HG03039 (cell line): ENCODE results near the gene STAM2.
"Not testable (repeated sequence)": the region's sequence is repeated elsewhere in the genome, so short reads cannot be mapped to it uniquely, and the experiment has no call there.

ENCODE experiments used
- ATAC-seq: cut with Tn5 transposase; IDR thresholded peaks from one replicate; pipeline ENCODE4 v1.9.1; 2021; ENCODE audit warnings: mild to moderate bottlenecking, moderate library complexity; ENCODE audit not compliant: unreplicated experiment

The STAM2 gene

DNA sequence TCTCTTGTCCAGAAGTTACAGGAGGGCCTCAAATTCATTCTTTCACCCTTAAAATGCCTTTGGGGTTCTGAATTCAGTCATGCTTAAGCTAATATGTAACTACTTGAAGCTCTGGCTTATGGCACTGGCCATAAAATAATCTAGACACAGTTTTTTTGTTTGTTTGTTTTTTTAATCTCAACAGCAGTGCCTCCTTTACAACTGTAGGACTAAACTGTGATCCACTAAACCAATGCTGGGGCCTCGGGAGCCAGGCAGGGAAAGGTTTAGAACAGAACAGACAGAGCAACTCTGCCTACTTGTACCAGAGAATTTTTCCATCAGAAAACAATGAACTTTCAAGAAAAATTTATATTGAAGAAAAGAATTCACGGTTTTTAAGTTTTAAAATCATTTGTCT lies 1.7 kb downstream of the STAM2 start:
- ATAC-seq: no peak

DNA sequence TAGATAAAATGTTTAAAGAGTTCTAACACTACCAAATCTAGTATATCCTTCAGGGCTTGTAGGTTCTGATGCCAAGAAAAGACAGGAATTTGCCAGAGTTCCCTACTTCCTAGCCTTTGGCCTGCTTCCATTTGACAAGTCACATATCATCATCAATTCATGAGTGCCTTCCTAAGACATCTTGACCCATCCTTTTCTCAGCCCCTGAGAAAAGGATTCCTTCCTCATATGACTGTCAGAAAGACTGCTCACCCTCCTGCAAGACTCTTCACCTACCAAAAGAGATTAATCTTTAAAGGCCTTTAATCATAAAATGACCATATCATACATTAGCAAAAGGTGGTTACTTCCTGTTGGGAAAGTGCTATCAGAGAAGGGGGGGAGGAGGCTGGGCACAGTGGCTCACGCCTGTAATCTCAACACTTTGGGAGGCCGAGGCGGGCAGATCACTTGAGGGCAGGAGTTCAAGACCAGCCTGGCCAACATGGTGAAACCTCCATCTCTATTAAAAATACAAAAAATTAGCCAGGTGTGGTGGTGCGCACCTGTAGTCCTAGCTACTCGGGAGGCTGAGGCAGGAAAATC lies 3.3 kb downstream of the STAM2 start:
- ATAC-seq: not testable (repeated sequence)

DNA sequence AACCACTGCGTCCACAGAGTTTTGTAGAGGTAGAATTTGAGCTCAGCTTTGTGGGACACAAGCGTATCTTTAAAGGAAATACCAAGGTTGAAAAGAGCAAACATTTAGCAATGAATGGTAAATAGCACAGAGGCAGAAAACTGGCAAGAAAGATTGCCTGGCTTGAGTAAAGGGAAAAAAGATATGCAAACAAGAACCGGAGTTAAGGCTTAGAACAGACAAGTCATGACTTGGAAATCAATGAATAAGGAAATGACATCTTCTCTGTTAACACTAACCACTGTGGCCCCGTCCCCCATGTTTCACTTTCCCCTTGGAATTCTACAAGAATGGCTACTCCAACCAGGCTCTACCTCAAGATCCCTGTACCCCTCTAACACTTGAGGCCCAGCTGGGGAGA lies 3.8 kb downstream of the STAM2 start:
- no peak for ATAC-seq

DNA sequence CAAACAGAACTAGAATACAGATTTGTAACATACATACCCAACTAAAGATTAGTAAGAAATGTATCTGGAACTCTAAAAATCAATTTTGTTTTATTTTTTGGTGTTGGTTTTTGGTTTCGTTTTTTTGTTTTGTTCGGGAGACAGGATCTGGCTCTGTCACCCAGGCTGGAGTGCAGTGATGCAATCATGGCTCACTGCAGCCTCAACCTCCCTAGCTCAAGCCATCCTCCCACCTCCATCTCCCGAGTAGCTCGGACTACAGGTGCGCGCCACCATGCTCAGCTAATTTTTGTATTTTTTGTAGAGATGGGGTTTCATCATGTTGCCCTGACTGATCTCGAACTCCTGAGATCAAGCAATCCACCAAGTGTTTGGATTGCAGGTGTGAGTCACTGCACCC lies 6.4 kb downstream of the STAM2 start:
- ATAC-seq: not testable (repeated sequence)

DNA sequence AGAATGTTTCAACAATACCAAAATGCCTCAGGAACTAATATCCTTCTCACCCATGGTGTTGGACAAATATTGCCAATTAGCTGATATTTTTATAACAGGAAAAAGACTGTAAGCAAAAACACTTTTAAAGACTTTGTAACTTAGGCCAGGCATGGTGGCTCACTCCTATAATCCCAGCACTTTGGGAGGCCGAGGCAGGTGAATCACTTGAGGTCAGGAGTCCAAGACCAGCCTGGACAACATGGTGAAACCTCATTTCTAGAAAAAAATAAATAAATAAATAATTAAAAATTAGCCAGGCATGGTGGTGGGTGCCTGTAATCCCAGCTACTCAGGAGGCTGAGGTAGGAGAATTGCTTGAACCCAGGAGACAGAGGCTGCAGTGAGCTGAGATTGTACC lies 8.1 kb downstream of the STAM2 start:
- not testable (repeated sequence) for ATAC-seq

DNA sequence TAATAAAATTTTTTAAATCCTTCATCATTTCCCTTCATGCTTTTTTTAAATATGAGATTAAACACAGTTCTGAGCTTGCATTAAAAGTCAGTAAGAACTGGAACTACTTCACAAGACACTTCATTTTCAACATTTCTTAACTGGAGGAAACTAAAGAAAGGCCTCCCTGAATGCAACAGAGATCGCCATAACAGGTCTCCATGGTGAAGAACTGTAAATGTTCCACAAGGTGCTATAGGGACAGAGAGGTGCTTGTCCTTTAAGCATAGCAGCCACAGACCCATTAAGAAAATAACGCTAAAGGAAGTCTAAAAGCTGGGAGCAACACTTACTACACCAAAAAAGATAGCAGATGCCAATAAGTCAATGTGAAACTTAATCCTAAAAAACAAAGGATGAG lies 8.5 kb downstream of the STAM2 start:
- no peak for ATAC-seq

DNA sequence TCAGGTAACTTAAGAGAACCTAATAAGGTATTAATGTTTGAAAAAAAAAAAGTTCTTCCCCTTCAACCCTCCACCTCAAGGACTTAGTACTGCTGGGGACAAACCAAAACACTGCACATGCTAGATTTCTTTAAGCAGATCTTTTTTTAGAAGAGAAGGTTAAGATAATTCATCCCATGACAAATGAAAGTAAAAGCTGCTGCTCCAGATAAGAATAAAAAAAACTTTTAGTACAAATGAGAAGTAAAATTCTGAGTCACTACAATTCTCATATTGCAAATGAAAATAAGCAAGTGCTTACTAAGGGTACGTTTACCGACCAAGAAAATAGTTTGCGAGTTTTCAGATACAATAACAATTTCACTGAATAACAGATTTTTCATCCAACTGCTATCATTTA lies 8.9 kb downstream of the STAM2 start:
- ATAC-seq: peak; percentile 78

DNA sequence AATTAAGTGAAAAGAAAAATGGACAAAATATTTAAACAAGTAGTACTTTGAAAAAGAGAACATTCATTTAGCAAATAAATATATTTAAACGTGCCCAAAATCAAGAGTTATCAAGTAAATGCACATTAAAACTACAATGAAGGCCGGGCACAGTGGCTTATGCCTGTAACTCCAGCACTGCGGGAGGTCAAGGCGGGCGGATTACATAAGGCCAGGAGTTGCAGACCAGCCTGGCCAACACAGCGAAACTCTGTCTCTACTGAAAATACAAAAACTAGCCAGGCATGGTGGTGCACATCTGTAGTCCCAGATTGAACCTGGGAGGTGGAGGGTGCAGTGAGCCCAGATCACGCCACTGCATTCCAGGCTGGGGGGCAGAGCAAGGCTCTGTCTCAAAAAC lies 9.8 kb downstream of the STAM2 start:
- no peak for ATAC-seq

DNA sequence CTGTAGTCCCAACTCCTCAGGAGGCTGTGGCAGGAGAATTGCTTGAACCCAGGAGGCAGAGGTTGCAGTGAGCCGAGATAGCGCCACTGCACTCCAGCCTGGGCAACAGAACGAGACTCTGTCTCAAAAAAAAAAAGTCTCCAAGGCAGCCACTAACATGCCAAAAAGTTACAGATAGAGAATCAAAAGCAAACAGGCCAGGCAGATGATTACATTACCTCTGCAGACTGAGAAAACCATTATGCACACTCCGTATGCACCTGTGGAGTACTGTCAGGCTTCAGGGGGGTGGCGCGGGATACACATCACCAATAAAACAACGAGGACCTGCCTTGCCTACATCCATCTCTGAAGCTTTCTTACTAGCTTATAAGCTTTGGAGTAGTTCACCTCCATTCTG lies 10.3 kb downstream of the STAM2 start:
- no peak for ATAC-seq

DNA sequence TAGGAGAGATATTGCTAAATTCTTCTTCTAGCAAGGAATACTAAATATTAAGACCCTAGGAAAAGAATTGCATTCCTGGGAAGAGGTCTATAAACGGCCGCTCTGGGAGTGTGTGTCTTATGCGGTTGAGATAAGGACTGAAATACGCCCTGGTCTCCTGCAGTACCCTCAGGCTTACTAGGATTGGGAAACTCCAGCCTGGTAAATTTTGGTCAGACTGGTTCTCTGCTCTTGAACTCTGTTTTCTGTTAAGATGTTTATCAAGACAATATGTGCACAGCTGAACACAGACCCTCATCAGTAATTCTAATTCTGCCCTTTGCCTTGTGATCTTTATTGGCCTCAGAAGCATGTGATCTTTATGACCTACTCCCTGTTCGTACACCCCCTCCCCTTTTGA lies 11.9 kb downstream of the STAM2 start:
- ATAC-seq: not testable (repeated sequence)

DNA sequence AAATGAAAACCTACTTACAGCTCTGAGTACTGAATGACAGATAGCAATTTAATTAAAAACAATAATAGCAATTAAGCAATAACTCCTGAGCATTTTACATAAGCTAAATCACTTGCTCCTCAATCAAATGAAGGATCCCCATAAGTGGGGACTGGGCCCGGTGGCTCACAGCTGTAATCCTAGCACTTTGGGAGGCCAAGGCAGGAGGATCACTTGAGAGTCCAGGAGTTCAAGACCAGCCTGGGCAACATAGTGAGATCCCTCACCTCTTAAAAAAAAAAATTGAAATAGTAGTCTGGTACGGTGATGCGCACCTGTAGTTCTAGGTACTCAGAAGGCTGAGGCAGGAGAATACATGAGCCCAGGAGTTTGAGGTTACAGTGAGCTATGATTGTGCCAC lies 13.4 kb downstream of the STAM2 start:
- no peak for ATAC-seq

DNA sequence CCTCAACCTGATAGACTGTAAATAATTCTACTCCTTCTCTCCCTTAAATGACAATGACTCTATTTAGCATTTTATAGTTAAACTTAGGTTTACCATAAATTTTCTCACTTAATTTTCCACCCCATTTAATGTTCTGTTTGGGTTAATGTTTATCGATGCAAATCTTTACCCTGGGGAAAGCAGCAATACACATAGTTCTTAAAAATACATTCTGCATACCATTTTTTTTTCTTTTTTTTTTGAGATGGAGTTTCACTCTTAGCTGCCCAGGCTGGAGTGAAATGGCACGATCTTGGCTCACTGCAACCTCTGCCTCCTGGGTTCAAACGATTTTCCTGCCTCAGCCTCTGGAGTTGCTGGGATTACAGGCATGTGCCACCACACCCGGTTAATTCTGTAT lies 14.0 kb downstream of the STAM2 start:
- ATAC-seq: no peak

DNA sequence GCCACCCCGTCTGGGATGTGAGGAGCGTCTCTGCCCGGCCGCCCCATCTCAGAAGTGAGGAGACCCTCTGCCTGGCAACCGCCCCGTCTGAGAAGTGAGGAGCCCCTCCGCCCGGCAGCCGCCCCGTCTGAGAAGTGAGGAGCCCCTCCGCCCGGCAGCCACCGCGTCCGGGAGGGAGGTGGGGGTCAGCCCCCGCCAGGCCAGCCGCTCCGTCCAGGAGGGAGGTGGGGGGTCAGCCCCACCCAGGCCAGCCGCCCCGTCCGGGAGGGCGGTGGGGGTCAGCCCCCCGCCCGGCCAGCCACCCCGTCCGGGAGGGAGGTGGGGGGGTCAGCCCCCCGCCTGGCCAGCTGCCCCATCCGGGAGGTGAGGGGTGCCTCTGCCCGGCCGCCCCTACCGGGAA lies 15.2 kb downstream of the STAM2 start:
- not testable (repeated sequence) for ATAC-seq

DNA sequence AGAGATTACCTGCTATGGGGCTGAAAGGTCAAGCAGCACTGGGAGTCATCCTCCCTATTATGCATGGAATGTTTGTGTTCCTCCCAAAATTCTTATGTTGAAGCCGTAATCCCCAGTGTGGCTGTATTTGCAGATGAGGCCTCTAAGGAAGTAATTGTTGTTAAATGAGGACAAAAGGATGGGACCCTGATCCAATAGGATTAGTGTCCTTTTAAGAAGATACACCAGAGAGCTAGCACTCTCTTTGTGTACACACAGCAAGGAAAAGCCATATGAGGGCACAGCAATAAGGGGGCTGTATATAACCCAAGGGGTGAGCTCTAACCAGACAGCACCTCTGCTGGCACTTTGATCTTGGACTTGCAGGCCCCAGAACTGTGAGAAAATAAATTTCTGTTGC lies 18.3 kb downstream of the STAM2 start:
- no peak for ATAC-seq

DNA sequence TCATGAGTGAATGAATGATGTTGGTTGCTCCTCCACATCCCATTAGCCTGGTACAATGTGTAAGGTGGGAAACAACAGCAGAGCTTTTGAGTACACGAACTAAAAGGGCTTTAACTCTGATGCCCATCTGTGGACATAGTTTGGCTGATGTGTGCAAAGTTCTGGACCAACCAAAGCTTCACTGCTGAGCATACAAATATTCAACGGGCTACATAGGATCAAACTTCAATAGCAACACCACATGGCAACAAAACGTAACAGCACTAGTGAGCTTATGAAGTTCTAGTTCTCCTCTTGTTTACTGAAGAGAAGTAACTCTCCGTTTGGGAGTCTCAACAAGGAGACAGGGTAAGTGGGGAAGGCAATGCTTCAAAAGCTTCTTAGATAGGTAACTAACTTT lies 20.4 kb downstream of the STAM2 start:
- no peak for ATAC-seq

DNA sequence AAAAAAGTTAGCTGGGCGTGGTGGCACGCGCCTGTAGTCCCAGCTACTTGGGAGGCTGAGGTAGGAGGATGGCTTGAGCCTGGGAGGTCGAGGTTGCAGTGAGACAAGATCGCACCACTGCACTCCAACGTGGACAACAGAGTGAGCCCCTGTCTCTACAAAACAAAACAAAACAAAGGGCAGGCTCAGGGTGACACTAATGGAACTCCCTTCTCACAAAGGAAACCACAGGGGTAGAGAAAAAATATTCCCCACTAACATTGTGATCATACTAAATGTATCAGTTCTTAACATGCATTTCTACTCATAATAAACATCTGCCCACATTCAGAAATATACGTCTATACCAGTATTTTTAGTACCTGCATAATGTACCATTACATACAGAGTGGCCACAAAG lies 21.1 kb downstream of the STAM2 start:
- no peak for ATAC-seq

DNA sequence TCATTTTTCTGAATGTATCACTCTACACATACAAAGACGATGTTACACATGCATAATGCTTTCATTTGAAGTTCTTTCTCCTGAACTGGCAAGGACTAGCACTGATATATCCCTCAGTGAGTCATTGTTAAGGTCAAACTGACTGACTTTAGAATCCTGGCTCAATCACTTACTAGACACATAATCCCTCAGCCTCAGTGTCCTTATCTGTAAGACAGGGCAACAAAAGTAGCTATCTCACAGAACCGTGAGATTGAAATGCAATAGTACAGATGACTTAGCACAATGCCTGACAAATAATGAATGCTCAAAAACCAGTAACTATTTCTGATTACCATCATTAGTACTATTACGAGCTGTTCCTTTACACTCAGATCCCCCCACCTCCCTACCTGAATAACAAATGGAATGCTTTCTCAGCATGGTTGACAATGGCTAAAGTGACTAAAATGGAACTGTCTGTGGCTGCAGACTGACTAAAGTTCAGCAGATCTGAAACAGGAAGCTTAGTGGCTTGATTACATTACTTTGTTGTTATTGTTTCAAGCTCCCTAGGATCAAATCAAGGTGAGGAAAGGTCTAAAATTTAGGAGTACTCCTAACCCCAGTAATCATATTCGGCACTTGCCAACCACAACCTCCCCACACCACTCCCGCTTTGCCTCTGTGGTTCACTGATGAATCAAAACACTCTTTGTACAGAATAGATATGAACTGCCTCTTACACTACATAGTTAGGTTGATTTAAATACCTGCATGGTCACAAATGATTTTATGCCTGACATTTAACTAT lies 40.9 kb downstream of the STAM2 start:
- peak; percentile 73 for ATAC-seq

DNA sequence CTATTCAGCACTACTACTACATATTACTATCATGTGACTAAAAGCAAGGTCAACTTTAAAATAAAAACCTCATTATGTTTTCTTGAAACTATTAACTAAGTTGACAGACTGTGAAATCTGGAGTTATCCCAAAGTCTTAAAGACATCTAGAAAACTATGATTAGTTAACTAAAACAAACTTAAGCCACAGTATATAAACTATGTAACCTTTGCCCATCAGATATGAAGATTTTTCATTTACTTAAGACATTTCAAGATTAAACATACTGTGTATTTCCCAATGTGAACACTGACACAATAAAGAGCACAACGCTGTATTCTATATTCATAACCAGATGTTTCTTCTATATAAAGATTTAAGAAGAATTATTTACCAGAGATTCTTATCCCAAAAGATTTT lies 43.3 kb downstream of the STAM2 start:
- ATAC-seq: no peak

DNA sequence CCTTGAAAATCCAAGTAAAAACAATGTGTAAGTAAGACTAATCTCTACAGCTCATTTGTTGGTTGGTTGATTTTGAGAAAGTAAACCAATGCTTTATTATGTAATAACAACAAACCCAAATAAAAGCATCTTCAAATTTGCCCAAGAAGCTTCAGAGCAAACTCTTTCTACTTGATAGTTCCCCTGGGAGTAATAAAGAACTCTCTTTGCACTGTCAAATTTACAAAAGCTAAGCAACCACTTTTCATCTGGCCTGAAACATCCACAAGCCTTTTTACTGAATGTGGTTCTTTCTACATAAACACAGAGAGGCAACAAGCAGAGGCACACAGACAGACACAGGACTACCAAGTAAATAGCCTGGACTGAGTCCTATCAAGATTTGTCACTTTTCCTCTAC lies 47.9 kb downstream of the STAM2 start:
- no peak for ATAC-seq

DNA sequence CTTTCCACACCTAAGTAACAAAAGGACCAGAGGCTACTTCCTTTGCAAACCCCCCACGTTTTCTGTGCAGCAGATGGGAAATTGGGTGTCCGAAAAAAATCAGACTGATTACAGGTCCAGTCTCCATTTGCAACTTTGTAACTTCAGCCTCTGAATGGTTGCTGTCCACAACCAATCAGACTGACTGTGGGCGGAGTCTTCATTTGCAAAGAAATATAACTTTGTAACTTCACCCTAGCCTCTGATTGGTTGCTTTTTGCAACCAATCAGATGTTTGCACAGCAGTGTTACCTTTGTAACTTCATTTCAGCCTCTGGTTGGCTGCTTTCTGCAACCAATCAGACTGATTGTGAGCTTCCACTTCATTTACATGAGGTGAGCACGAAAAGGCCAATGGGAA lies 48.9 kb downstream of the STAM2 start:
- ATAC-seq: no peak

DNA sequence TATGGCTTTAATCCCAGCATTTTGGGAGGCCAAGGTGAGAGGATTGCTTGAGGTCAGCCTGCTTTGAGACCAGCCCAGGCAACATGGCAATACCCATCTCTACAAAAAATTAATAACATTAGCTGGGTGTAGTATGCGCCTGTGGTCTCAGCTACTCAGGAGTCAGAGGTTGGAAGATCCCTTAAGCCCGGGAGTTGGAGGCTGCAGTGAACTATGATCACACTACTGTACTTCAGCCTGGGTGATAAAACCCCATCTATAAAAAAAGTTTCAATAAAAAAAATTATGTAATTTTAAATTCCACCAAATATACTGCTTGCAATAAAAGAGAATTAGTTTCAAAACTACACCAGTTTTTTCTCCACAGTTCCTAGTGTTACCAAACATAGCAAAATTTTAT lies 53.4 kb downstream of the STAM2 start:
- no peak for ATAC-seq

DNA sequence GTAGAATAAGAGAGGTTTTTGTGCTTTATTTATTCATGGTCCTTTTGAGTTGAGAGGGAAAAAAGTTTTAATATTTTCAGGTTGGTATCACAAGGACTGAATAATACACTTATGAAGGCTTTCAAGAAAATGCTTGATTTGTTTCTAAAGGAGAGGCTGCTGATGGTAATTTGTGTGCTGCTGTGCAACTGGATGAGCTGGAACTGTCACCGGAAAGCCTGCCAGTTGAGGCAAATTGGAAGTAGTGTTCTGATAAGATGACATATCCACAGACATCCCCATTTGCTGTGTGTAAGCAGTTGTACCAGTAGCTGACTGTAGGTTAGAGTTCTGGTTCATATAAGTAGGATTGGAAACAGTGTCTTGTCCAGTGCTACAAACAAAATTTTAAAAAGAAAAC lies 55.1 kb downstream of the STAM2 start:
- no peak for ATAC-seq

DNA sequence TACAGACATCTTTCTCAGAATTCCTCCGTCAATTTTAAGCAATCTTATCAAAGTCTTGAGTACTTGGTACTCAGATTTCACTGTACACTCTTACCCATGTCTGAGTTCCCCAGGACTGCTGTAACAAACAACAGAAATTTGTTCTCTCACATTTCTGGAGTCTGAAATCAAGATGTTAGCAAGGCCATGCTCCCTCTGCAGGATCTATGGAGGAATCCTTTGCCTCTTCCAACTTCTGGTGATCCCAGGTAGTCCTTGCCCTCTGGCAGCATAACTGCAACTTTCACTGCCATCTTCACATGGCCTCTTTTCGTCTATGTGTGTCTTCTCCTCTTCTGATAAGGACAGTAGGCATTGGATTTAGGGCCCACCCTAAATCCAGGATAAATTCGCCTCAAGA lies 59.6 kb downstream of the STAM2 start:
- ATAC-seq: no peak
